Kidney epithelial cell (primary cell): ENCODE results near the gene GSX1. TPM values are rescaled to one million over a fixed set of nuclear protein-coding genes. Genes with fewer than 3 reads are reported as not detected.

Experiments used
- DNase-seq: peaks from one replicate; pipeline ENCODE4 v3.0.0-alpha.2; 2010; ENCODE audit warnings: low read depth
- H3K27me3 ChIP-seq: 2 replicates; pipeline ENCODE4 v1.6.0; 2011; ENCODE audit warnings: low read length; ENCODE audit not compliant: control insufficient read depth, insufficient read depth
- H3K36me3 ChIP-seq: 2 replicates; pipeline ENCODE4 v1.5.1; 2011; ENCODE audit warnings: low read length; ENCODE audit not compliant: control insufficient read depth, insufficient read depth
- H3K4me3 ChIP-seq: 2 replicates; pipeline ENCODE4 v1.5.1; 2011; ENCODE audit warnings: low read depth, mild to moderate bottlenecking, control low read depth, low read length
- total RNA-seq: library from RNA; depleted of rRNA; stranded (reverse); fragments of >200 nt; gene quantifications from 2 replicates; pipeline ENCODE4 v1.2.3, GENCODE V29; 2015
- TF ChIP-seq, protein P1 (sequence below): IDR thresholded peaks from 2 replicates; pipeline ENCODE4 v1.5.1; 2011; ENCODE audit warnings: mild to moderate bottlenecking, moderate library complexity, low read length, control low read depth, inconsistent platforms; ENCODE audit not compliant: insufficient read depth, poor library complexity, severe bottlenecking

Gene GSX1
- total RNA-seq, 1 donor from 2014 or later, result not detected

DNA sequence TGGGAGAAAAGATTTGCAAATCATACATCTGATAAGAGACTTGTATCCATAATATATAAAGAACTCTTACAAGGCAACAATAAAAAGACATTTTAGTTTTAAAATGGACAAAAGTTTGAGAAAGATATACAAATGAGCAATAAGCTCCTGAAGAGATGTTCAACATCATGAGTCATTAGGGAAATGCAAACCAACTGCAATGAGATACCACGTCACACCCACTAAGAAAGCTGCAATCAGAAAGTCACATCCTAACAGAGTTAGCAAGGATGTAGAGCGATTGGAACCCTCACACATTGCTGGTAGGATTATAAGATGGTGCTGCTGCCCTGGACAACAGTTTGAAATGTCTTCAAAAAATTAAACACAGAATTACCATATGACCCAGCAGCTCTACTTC, 50.3 kb downstream of the GSX1 start:
- Histone ChIP-seq H3K27me3 (no peaks in the 10 kb centered on the region), H3K4me3 (no peak overlapping the region), H3K36me3 (no peaks in the 10 kb centered on the region)
- TF ChIP-seq, protein P1, sequence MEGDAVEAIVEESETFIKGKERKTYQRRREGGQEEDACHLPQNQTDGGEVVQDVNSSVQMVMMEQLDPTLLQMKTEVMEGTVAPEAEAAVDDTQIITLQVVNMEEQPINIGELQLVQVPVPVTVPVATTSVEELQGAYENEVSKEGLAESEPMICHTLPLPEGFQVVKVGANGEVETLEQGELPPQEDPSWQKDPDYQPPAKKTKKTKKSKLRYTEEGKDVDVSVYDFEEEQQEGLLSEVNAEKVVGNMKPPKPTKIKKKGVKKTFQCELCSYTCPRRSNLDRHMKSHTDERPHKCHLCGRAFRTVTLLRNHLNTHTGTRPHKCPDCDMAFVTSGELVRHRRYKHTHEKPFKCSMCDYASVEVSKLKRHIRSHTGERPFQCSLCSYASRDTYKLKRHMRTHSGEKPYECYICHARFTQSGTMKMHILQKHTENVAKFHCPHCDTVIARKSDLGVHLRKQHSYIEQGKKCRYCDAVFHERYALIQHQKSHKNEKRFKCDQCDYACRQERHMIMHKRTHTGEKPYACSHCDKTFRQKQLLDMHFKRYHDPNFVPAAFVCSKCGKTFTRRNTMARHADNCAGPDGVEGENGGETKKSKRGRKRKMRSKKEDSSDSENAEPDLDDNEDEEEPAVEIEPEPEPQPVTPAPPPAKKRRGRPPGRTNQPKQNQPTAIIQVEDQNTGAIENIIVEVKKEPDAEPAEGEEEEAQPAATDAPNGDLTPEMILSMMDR, result no peak
- no peak for DNase-seq

Other genes with a start within 250 kb of the GSX1 start
- 11.4 and 16.0 TPM in 2 replicates for gene LNX2, start 172.0 kb upstream of the GSX1 start, total RNA-seq
- 145 and 149 TPM in 2 replicates for gene POLR1D, start 170.6 kb upstream of the GSX1 start, total RNA-seq
- gene PDX1, start 127.5 kb downstream of the GSX1 start, total RNA-seq, result not detected in 2 replicates
- gene CDX2, start 176.8 kb downstream of the GSX1 start, total RNA-seq, result not detected in 2 replicates
- gene URAD, start 196.2 kb downstream of the GSX1 start, total RNA-seq, result not detected in 2 replicates